T-helper 1 cell (primary cell): ENCODE results near the gene PEA15.
A peak's percentile ranks its signal among the peaks of the same experiment; 100 is the strongest.

Source experiments
- DNase-seq, 5 donors: peaks; one replicate each; pipeline ENCODE4 v3.0.0-alpha.2; 2012 to 2020

PEA15 gene

DNA sequence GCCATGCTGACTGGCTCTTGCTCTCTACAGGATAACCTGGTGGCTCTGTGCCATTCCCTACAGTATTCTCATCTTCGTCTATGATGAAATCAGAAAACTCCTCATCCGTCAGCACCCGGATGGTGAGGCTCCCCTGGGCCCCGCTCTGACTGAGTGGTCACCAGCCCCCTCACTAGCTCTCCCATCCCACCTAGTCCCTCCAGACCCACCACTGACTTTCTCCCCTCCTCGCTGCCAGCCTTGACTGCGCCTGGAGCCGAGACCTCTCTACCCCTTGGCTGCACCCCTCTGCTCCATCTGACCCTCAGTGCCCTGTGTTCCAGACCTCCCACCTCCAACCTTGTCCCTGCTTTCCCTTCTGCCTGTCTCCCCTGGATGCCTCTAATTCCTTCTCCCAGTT is 18.9 kb upstream of the PEA15 start:
- DNase-seq: no peak

DNA sequence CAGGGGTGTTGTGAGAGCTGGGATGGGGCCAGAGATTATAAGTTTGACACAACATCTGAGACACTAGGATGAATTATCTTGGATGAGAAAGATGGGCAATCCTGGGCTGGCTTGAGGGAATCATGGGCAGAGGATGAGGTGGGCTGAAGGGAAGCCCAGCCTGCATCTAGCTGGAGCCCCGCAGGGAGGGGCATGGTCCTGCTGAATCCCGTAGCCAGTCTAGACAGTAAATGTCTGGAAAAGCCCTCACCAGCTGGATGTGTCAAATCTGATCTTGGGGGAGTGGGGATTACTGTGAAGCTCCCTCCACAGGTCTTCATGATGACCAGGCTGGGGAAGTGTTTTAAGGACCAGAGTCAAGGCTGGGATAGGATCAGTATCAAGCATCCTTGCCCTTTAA is 18.5 kb upstream of the PEA15 start:
- no peak for DNase-seq

GRCh38 chr1:160187407-160187806 is 17.8 kb upstream of the PEA15 start:
- DNase-seq: no peak

DNA sequence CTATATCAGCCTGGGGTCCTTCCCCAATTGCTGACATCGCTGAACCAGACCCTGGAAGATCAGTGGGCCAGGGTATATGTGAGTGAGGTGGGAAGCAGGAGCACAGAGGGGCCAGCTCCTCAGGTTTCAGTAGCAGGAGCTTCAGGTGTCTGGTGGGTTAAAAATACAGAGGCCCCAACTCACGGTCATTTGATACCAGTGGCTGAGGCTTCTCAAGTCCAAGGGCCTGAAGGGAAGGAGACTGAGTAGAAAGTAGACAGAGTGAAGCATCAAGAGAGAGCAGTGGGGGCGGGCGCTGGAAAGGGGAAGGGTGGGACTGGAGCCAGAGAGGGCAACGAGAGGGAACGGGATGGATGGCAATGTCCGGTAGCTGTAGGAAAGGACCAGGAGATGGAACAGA is 16.8 kb upstream of the PEA15 start:
- DNase-seq: no peak

GRCh38 chr1:160189649-160190625 is 15.2 kb upstream of the PEA15 start, which contains the start of gene CASQ1:
Gene CASQ1, plus strand, starts transcription at chr1:160190575. Its CDS starts 177 bp downstream, at chr1:160190752.
- DNase-seq: no peak

DNA sequence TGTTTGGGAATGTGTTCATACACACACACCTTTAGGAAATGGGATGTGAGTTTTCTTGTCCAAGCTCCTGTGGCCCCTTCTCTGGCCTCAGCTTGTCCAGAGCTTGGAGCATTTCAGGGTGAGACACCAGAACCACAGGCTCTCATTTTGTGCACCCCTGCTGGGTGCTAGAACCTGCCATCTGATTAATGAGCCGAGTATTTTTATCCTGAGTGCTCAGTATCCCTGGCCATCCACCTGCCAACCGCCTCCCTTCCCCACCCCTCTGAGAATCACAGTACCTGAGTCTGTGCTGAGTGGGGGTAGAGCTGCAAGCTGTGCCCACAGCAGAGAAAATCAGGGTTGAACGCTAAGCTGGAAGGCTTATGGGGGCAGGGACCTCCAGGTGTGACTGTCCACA is 13.4 kb upstream of the PEA15 start:
- no peak for DNase-seq

DNA sequence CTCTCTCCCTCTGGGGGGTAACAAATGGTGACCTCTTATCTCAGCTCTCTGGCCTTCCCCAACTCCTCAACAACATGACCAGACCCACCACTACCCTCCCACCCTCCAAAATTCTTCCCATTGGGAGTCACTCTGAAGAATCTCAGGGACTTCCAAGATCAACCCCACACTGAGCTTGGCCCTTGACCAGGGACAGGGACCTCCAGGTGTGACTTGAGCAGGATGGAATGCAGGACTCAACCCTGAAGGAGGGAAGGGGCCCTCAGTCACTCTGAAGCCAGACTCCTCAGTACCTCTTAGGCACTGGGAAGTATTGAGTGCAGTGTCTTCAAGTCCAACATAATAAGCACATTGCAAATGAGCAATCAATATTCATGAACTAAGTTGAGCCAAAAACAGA is 12.9 kb upstream of the PEA15 start:
- no peak for DNase-seq

DNA sequence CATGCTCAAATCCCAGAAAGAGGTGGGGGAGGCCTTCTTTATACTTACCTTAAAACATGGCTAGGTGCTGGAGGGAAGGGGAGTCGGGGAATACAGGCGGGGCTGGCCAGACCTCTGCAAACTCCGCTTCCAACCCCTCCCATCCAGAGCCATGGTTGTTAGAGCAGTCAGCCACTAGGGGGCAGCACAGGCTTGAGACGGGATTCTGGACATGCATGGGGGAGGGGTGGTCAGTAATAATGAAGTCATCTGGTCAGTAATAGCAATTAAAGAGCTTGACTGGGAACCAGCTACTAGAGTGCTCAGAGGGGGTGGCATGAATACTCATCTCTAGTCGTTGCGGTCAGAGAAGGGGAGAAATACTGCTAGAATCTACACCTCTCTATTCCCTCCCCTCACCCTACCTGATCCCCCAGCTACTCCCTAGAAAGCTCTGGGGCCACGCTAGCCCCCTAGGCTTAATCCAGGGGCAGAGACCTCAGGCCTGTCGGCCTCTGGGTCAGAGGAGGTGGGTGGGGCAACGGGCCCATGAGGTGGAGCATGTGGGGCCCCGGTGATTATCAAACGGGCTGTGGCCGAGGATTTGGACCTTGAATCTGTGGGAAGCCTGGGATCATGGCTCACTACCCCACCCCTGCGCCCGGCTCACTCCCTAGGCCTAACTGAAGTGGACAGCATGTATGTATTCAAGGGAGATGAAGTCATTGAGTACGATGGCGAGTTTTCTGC is 11.9 kb upstream of the PEA15 start:
- peak; percentile 49 to 80 (median 66) for DNase-seq

- DNase-seq: no peak
Observed at GRCh38 chr1:160193832-160194736, 11.1 kb upstream of the PEA15 start.

DNA sequence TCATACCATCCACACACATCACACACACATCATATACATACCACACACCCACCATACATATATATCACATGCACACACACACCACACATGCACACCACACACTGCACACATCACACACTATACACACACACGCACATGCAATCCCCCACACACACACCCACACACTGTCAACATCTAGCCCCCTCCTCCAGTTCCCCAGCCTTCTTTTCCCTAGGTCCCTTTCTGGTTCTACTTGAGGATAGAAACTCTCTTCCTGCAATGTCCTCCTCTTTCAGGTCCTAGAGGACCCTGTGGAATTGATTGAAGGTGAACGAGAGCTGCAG is 10.5 kb upstream of the PEA15 start:
- no peak for DNase-seq

DNA sequence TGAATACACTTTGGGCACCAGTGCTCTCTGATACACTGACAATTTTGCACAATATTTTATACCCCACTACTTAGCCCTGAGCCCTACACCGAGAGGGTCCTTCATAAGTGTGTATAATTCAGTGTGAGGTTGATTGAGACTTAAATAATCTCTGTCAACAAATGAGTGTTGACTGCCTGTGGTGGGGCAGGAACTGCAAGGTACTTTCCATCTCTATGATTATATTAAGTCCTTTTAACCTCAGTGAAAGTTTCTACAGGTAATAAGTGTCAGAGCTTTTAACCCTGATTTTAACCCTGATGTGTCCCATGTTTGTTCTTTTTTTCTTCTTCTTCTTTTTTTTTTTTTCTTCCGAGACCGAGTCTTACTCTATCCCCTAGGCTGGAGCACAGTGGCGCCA is 9.0 kb upstream of the PEA15 start:
- DNase-seq: no peak

DNA sequence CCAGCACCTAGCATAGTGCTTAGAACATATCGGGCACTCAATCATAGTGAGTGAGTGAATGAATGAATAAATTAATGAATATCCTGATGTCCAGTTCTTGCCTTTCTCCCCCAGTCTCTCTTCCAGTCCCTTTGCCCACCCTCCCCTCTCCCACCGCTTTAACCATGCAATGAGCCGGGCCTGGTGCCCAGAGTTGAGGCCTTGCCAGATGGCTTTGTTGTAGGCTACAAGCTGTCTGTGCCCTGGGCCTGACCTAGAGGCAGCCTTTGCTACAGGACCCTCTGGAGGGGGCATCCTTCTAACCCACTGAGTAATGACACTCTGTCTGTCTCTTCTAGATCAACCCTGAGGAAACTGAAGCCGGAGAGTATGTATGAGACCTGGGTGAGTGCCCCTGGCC is 8.0 kb upstream of the PEA15 start:
- DNase-seq: no peak

DNA sequence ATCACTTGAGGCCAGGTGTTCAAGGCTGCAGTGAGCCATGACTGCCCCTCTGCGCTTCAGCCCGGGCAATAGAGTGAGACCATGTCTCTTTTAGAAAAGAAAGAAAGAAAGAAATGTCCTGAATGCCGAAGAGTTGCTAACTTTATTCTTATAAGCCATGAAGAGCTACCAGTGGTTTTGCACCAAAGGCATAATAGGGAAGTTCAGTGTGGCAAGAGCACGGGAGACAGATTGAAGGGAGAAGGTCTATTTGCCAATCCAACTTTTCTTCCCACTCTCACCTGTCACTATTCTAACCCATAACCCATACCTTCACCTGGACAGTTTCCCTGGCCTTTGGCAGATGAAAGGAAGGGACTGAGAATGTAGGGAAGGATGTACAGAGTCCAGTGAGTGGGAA is 4.4 kb upstream of the PEA15 start:
- DNase-seq: no peak

- no peak for DNase-seq
Observed at GRCh38 chr1:160204526-160205241, 500 bp upstream of the PEA15 start.

- peak in 4 of 5 donors; percentile 26 to 52 (median 33) for DNase-seq
Observed at GRCh38 chr1:160206036-160206389, 829 bp downstream of the PEA15 start.

- no peak for DNase-seq
Observed at GRCh38 chr1:160206421-160207117, 1.4 kb downstream of the PEA15 start.

- DNase-seq: no peak
Observed at GRCh38 chr1:160207118-160207650, 2.0 kb downstream of the PEA15 start.

DNA sequence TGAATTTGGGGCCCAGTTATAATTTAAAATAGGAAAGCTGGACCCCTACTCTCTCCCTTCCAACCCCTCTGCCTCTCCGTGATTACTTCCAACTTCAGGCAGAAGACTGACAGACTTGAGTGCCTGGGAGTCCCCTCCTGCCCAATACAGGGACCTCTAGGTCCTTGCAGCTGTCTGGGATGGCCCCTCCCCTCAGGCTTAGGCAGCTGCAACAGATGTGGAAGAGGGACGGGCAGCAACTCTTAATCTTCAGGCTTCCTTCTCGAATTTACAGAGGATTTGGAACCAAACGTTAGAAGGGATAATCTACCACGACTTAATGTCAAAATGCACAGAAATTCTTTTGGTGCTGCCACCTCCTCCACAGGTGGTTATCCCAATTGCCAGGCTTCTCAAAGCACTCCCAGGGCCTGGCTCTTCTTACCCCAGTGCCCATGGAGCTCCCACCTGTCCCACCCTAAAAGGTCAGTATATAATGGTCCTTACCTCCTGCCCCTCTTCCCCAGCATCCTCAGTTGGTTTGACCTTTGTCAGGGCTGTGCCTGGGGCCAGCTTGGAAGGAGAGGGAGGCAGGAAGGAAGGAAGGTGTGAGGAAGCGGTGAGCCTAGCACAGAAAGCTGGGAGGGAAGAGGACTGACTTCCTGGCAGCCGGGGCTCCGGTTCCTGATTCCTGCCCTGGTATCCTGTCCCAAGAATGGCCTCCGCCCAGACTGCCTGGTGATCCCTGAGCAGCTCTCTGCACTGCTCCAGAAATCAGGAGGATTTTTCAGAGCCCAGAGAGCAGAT is 2.8 kb downstream of the PEA15 start:
- DNase-seq: no peak

DNA sequence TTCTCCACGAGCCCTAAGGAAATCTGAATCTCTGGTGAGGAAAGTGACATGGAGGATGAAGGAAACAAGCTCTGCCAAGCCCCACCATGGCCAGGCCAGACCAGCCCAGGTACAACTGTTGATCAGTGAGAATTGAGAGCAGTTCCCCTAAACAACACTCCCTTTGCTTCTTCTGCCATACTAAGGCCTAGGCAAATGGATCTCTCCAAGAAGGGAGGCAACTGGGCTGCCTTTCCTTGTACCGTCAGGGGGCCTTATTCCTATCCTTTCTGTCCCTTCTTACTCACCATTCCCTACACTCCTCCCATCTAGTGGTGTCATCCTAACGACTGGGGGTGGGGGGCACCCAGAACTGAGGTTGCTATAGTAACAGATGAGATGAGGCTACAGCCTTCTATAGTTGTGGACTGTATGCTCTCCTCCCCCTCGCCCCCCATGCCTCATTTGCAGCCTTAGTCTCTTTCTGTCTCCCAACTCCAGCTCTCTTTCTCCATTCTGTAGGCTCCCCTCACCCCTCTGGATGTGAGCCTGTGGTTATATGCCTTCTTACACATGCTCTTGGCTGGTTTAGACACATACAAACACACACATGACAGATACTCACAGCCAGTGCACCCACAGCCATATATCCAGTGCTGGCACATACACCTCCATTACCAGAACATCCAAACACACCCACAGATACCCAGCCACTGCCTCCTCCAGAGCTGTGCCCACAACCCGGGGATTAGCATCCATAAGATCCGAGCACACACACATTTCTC is 3.6 kb downstream of the PEA15 start:
- no peak for DNase-seq
